EH (cell line): Measurements from ENCODE around the gene LMO1.

Experiments
- DNase-seq: peaks from one replicate; pipeline ENCODE4 v3.0.0-alpha.2; 2015; ENCODE audit warnings: low read depth

The LMO1 gene

DNA sequence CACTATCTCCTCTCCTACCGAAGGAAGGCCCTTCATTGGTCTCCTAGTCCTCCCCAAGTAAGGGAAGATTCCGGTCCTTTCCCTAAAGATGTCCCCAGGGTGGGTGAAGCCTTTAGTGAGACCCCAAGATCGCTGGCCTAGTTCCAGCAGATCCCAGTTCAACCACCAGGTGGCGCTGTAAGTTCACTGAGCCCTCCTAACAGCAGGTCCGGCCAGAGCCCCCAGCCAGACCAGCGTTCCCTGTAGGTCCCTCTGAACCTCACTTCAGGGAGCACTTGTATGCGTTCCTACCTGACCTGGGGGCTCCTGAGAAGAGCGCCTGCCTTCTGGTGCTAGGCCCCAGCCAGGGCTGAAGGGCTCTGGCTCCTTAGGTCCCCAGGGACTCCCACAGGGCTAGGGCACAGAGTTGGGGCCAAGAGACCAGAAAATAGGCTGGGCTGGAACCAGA, 38.1 kb downstream of the LMO1 start:
- peak; percentile 66 for DNase-seq

DNA sequence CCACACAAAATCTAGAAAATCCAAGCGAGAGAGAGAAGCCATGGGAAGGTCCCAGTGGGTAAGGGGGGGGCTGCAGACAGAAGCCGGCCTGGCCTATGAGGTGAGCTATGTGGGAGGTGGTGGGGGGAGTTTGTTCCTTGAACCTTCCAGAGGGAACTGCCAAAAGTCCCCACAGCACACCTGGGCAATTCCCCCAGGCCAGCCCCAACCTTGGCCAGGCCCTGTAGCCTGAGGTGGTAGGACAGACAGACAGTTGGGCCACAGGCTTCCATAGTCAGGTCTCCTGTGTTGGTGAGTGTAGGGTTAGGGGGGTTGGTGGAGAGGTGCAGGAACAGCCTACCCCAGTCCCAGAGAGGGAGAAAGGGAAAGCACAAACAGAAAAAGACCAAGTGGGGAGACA, 39.0 kb downstream of the LMO1 start:
- no peak for DNase-seq

GRCh38 chr11:8224161-8224591, 39.5 kb downstream of the LMO1 start:
- no peak for DNase-seq

DNA sequence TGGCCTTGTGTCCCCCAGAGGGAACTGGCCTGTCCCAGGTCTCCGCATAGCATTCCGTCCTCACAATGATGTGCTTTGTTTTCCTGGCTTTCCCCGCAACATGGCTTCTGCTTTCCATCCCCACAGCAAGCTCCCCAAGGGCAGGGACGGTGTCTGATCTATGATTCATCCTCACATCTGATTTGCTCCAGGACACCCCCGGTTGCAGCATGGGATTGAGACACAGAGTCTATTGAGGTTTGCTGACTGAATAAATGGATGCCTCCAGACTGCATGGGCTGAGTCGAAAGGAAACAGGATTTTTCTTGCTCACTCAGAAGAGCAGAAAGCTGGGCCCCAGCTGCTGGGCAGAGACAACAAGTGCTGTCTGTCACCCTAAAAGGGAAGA, 40.2 kb downstream of the LMO1 start:
- DNase-seq = peak; percentile 19

GRCh38 chr11:8222820-8223512, 40.7 kb downstream of the LMO1 start:
- DNase-seq = no peak

- DNase-seq = no peak
These were observed 41.7 kb downstream of the LMO1 start for GRCh38 chr11:8221917-8222495.

DNA sequence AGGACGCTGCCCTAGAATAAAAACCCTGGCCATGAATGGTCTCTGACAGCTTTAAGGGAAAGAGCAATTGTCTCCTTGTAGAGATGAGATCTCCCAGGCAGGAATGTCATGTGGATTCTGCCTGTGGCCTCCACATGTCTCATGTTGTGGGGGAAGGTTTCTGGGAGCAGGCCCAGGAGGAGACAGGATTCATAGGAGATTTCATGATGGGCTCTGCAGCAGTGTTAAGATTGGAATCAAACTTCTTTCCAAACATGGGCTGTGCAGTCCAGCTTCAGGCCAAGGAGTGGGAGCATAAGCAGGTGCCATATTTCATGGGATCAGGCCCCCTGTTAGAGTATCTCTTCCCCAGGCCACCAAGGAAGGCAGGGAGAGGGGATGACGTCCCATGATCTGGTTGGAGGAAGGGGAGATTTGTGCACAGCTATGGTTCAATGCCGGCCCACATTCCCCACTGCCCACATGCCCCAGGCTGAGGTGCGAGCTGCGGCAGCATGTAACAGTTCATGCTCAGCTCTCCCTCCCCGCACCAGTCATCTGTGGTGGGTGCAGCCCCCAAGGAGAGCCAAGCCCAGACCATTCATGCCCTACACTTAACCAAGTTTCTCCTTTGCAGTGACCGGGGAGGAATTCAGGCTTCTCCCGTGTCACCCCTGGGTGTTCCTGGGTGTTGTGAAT, 42.5 kb downstream of the LMO1 start:
- DNase-seq = peak; percentile 10

- no peak for DNase-seq
These were observed 43.2 kb downstream of the LMO1 start for GRCh38 chr11:8220261-8221045.

GRCh38 chr11:8219257-8220021, 44.2 kb downstream of the LMO1 start:
- peak; percentile 56 for DNase-seq

GRCh38 chr11:8218840-8219239, 44.8 kb downstream of the LMO1 start:
- no peak for DNase-seq

DNA sequence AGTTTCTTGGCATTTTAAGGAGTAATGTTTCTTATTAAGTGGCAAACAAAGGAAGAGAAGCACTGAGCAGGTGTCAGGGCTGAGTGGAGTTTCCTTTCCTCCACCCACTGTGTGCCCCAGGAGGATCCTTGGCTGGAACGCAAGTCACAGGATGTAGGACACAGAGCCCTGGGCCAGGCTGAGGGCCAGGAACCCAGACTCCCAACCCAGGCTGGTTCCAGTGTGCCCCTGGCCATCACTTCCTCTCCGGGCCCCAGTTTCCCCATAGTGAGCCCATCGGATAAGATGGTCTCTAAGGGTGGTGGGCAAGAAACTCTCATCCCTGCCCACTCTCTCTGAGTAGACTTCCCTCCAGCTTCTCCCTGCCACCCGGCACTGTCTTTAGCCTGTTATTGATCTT, 45.3 kb downstream of the LMO1 start:
- no peak for DNase-seq

- no peak for DNase-seq
These were observed 45.8 kb downstream of the LMO1 start for GRCh38 chr11:8217926-8218325.

DNA sequence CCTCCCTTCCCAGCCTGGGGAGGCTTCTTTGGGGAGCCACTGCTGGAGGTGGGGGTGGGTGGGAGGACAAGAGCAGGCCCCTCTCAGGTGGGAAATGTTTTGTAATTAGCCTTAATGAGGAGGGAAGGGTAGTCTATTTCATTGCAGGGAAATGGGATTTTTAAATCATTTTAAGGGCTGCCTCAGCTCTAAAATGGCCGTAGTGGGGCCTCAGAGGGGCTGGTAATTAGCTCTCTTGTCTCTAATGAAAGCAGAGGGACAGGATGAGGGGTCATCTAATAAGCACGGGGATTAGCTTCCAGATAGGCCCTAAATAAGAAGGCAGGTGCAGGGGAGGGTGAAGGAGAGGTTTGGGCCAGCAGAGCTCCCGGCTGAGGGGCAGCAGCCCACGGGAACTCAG, 46.5 kb downstream of the LMO1 start:
- no peak for DNase-seq

DNA sequence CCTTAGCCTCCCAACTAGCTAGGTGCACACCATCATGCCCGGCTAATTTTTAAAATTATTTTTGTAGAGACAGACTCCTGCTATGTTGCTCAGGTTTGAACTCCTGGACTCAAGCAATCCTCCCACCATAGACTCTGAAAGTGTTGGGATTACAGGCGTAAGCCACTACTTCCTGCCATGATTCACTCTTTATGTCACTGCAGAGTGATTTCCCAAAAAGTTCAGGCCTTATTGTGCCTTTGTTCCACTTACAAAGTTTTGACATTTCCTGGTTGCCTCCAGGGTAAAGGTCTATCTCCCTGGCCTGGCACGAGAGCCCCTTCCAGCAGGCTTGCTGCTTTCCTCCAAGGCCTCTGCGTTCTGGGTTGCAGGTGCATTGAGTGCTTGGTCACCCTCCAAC, 50.3 kb downstream of the LMO1 start:
- DNase-seq = no peak

DNA sequence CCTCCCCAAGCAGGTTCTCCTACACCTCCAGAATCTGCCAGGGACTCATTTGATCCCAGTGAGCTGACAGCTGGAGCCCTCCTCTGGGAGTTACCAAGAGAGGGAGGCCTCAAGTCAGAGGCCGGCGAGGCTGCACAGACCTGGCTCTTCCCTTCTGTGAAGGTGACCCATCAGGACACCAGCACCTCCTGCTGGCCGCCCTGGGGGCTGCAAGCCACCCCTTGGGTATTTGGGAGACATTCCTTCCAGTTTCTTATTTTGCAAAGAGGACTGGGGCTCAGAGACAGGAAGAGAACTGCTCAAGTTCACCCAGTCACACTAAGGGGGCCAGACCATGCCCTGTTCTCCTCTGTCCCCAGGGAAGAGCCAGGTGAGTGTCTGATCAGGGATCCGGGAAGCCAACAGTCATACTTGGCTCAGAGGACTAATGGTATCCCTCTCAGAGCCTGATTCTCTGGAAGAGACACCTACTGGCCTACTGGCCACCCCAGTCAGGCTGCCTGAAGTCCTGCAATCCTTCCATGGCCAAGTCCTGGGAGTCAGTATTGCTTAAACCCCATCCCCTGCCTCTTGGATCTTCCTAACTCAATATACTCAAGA, 54.4 kb downstream of the LMO1 start:
- DNase-seq = no peak

DNA sequence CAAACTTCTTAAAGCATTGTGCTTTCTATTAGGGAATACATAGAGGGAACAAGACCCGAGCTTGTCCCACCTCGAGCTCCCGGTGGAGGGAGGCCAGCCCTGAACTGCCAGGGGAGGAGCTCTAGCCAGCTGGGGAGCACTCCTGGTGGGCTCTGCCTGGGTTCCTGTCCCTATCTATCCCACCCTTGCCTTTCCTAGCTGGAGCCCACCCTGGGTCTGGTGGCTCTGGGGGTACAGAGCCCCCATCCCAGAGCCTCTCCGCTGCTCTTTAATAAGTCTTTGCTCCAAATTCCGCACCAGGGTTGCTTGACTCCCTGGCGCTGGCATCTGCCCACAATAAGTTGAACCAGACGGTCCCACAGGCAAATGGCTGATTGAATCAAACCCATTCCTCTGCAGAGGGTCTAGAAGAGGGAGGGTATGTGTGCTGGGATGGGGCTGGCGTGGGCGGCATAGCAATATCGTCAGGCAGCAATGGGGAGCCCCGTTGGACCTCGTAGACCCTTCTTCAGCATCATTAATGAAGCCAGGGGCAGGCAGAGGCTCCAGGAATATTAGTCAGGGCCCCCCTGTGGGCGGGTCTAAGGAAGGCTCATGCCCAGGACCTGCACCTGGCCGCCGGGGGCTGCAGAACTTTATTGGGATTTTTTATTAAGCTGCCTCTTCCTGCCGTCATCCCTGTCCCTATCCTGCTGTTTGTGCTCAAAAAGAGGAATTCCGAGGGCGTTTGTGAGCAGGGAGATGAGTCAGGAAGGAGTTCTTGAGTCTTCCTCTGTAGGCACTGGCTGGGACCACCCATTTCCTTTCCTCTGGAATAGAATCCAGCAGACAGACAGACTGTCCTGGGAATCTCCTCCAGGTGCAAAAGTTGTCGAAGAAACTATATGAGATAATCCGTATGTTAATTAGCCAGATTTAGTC, 56.3 kb downstream of the LMO1 start:
- DNase-seq = peak; percentile 49

DNA sequence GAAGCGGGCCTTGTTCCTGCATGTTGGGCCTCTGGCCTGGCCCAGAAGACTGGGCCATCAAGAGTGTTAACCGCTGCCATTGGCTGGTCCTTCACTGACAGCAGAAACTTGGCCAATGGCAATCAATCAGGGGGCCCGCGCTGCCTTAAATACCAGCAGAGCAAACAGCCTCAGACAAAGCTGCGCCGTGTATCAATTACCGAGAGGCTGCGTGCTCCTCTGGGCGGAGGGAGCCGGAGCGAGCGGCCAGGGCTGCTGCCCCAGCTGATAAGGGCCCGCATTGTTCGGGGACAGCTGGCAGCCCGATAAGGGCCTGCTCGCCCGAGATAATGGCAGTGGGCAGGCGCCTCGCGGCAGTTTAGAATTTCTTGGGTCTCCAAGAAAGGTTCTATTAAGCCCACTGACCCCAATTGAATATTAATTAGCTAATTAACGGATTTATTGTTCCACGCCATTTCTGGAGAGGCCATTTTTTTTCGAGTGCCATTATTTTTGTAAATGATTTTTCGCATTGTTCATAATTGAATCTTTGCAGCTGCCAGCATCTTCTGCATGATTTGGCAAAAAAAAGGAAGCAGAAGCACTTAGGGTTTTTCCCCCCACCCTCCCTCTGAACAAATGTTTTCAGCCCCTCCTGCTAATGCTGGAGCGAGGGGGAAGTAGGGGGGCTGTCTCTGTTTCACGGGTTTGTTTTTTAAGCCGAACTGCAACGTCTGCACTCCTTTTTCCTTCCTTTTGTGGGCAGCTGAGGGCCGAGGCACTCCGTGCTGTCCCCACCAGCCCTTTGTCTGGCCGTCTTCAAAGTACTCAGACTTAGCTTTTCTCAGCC, 57.2 kb downstream of the LMO1 start:
- no peak for DNase-seq

GRCh38 chr11:8205566-8205965, 58.1 kb downstream of the LMO1 start:
- no peak for DNase-seq

- DNase-seq = no peak
These were observed 59.1 kb downstream of the LMO1 start for GRCh38 chr11:8204596-8204995.
